BJ (cell line): ENCODE data around the gene SPHKAP. TPM values are rescaled to one million over a fixed set of nuclear protein-coding genes. Genes with fewer than 3 reads are reported as not detected.

Source experiments
- CTCF ChIA-PET: fragments of 350-600 bp; formaldehyde crosslinking; extraction: SDS; loops from one replicate; lab custom pipeline; 2021; ENCODE audit warnings: antibody characterized with exemption, inconsistent platforms; lab: Yijun Ruan, JAX
- POLR2A ChIA-PET: fragments of 300-600 bp; sonication (Branson Sonifier 250); formaldehyde crosslinking; extraction: SDS; loops from one replicate; lab custom pipeline; 2021; ENCODE audit warnings: antibody characterized with exemption; lab: Charles Lee
- DNase-seq: peaks from one replicate; pipeline ENCODE4 v3.0.0-alpha.2; 2011; ENCODE audit warnings: low read depth
- H3K27me3 ChIP-seq: 2 replicates; pipeline ENCODE4 v1.6.0; 2011; ENCODE audit warnings: low read length; ENCODE audit not compliant: control insufficient read depth, insufficient read depth
- H3K36me3 ChIP-seq: 2 replicates; pipeline ENCODE4 v1.5.1; 2011; ENCODE audit warnings: low read length; ENCODE audit not compliant: control insufficient read depth, insufficient read depth
- H3K4me3 ChIP-seq: 2 replicates; pipeline ENCODE4 v1.5.1; 2011; ENCODE audit warnings: low read depth, mild to moderate bottlenecking, control low read depth, low read length
- CTCF ChIP-seq: IDR thresholded peaks from 2 replicates; pipeline ENCODE4 v1.5.1; 2011; ENCODE audit warnings: low read depth, mild to moderate bottlenecking, control low read depth, inconsistent platforms, low read length, moderate library complexity; ENCODE audit not compliant: insufficient read depth
- polyA plus RNA-seq: library from polyadenylated mRNA; depleted of rRNA; stranded (reverse); fragments of >200 nt; gene quantifications from 2 replicates; pipeline ENCODE4 v1.2.3, GENCODE V29; 2011

The SPHKAP gene
- polyA plus RNA-seq, 1 experiment = 0.50 TPM

GRCh38 chr2:228066126-228066798 lies 115.2 kb downstream of the SPHKAP start:
- CTCF ChIA-PET = interaction anchor here (1.2 kb wide), 1 partner anchor 20 kb away, joined by 3 read pairs; no protein-coding TSS in a partner anchor
- H3K27me3 ChIP-seq = no peaks in the 10 kb centered on the region

GRCh38 chr2:228065686-228066085 lies 115.8 kb downstream of the SPHKAP start:
- POLR2A ChIA-PET = no interaction called here
- Histone ChIP-seq H3K36me3 (no peaks in the 10 kb centered on the region), H3K27me3 (no peaks in the 10 kb centered on the region), H3K4me3 (no peak overlapping the region)
- CTCF ChIA-PET = interaction anchor here (1.2 kb wide), 1 partner anchor 20 kb away, joined by 3 read pairs; no protein-coding TSS in a partner anchor
- no peak for TF ChIP-seq CTCF
- DNase-seq = no peak

More at GRCh38 chr2:228066126-228066798, 115.2 kb downstream of the SPHKAP start:
- no peaks in the 10 kb centered on the region for H3K36me3 ChIP-seq
- DNase-seq = no peak
- no peak overlapping the region for H3K4me3 ChIP-seq
- POLR2A ChIA-PET = no interaction called here
- no peak for TF ChIP-seq CTCF

GRCh38 chr2:228064796-228065315 lies 116.6 kb downstream of the SPHKAP start:
- no peaks in the 10 kb centered on the region for H3K36me3 ChIP-seq
- no peak overlapping the region for H3K4me3 ChIP-seq
- POLR2A ChIA-PET = no interaction called here
- H3K27me3 ChIP-seq = no peaks in the 10 kb centered on the region
- no peak for DNase-seq
- TF ChIP-seq CTCF = no peak
- CTCF ChIA-PET = interaction anchor here (0.8 kb wide), 1 partner anchor 326 kb away, joined by 5 read pairs; no protein-coding TSS in a partner anchor

DNA sequence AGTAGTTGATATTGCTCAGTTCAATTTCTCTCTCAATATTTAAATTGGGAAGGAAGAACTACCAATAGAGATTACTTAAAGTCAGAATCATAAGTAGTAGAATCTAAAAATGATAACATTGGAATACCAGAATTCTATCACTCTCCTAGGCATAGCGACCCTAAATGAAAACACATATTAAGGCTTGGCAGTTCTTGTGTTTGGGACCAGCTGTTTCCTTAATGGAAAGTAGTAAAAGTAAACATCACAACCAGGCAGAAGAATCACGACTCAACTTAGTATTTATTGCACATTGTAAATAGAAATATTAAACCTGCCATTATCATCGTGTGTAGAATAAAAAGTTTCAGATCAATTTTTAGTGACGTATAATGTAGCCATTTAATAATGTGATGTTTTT lies 117.5 kb downstream of the SPHKAP start:
- no peak for DNase-seq
- H3K36me3 ChIP-seq = no peaks in the 10 kb centered on the region
- no peak for TF ChIP-seq CTCF
- no peaks in the 10 kb centered on the region for H3K27me3 ChIP-seq
- ChIA-PET POLR2A (no interaction called here), CTCF (interaction anchor here (0.8 kb wide), 1 partner anchor 327 kb away, joined by 5 read pairs; no protein-coding TSS in a partner anchor)
- H3K4me3 ChIP-seq = no peak overlapping the region

DNA sequence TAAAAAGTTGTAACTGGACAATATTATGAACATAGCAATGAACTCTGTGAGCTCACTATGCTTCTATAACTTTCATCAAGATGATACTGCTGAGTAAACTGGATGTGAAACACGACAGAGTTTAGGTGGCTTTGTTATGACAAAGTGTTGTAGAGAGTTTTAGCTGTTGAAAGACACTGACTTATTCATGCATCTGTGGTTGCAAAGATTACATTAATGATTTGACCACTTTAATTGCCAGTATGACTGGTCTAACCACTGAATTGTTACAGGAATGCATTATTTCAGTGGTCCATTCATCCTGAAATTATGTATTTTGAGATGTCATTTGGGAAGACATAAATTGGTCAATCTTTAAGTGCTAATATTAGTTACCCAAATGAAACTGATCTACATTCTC lies 117.9 kb downstream of the SPHKAP start:
- no peak overlapping the region for H3K4me3 ChIP-seq
- H3K27me3 ChIP-seq = no peaks in the 10 kb centered on the region
- POLR2A ChIA-PET = no interaction called here
- CTCF ChIA-PET = no interaction called here
- peak; percentile 25 for DNase-seq
- no peaks in the 10 kb centered on the region for H3K36me3 ChIP-seq
- TF ChIP-seq CTCF = no peak
